ENCODE results near the gene SERTAD4. TPM values are rescaled to one million over a fixed set of nuclear protein-coding genes. Genes with fewer than 3 reads are reported as not detected.
A peak's percentile ranks its signal among the peaks of the same experiment; 100 is the strongest.

Gene SERTAD4
- total RNA-seq, 6 donors from 2014 or later: 2.0 to 11.5 (median 5.5) TPM

GRCh38 chr1:210231846-210232510 lies 618 bp upstream of the SERTAD4 start:
- Histone ChIP-seq H3K4me3 (peak overlapping the region in 3 of 4 donors; percentile 50 to 70 (median 70)), H3K27me3 (peaks cover 0 to 18% (median 0%) of the 10 kb centered on the region in 4 donors), H3K36me3 (no peaks in the 10 kb centered on the region), H3K27ac (peak overlapping the region; percentile 32 to 85 (median 58)), H3K4me1 (peaks cover 12 to 35% (median 25%) of the 10 kb centered on the region in 4 donors), H3K9me3 (no peaks in the 10 kb centered on the region)
- ATAC-seq (ENCODE audit: low FRiP score in 2 of 2): peak in 1 of 2 donors; percentile 16
- DNase-seq: peak in 1 of 2 donors; percentile 20
- 5% methylated on average over 17 to 20 of the region's 20 CpGs for WGBS, 2 donors
- TF ChIP-seq CTCF (IDR thresholded peaks at IDR 0.05): no peak
- TF ChIP-seq EP300 (IDR thresholded peaks at IDR 0.05): no peak
- TF ChIP-seq POLR2A (IDR thresholded peaks at IDR 0.05): no peak
- TF ChIP-seq POLR2AphosphoS5 (IDR thresholded peaks at IDR 0.05): no peak

- peak; percentile 34 to 63 for ATAC-seq (ENCODE audit: low FRiP score in 2 of 2)
- H3K4me3 ChIP-seq: peak overlapping the region; percentile 49 to 70 (median 60)
- no peaks in the 10 kb centered on the region for H3K9me3 ChIP-seq
- peaks cover 14 to 35% (median 25%) of the 10 kb centered on the region in 4 donors for H3K4me1 ChIP-seq
- H3K27me3 ChIP-seq: peaks cover 0 to 18% (median 0%) of the 10 kb centered on the region in 4 donors
- 0 to 2% methylated on average over 6 to 12 of the region's 26 CpGs for WGBS, 2 donors
- no peaks in the 10 kb centered on the region for H3K36me3 ChIP-seq
- peak overlapping the region; percentile 72 to 85 (median 81) for H3K27ac ChIP-seq
- TF ChIP-seq POLR2AphosphoS5 (IDR thresholded peaks at IDR 0.05): no peak
- TF ChIP-seq EP300 (IDR thresholded peaks at IDR 0.05): no peak
- DNase-seq: no peak
Measured at GRCh38 chr1:210233216-210233494, 559 bp downstream of the SERTAD4 start.

DNA sequence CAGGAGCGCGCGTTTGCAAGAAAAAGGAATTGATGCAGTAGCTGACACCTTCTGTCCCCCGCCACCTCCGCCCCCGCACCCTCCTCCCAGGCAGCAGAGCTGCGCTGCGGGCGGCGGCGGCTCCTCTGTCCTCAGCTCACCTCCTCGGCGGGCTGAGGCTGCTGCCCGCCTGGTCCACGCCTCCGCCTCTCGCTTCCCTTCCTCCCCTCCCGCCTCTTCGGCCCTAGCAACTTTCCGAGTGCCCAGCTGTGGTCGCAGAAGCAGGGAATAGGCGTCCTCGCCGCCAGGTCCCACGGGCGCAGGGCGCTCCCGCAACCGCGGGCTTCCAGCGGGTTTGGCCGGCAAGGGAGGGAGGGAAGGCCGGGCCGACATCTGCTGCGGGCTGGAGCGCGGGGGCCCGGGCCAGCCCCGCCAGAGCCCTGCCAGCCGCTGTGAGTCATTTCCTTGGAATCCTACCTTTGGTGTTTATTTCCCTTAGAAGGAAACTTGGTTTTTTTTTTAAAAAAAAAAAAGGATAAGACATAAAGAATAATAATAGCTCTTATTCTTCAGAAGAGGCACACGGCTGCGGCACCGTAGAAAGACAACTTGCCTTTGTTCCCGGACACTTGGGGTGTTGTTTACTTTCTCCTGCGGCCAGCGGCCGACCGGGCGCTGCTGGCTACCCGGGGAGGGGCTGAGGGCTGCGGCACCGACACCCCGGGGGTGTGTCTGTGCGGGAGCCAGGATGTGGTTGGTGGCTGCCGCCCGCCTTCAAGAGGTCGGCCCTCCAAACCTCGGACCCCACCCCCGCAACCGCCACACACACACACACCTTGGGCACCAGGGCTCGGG lies 1.1 kb downstream of the SERTAD4 start:
- WGBS, 2 donors: 1 to 2% methylated on average over 28 to 52 of the region's 61 CpGs
- Histone ChIP-seq H3K27ac (peak overlapping the region; percentile 72 to 85 (median 81)), H3K27me3 (peaks cover 0 to 18% (median 0%) of the 10 kb centered on the region in 4 donors), H3K4me1 (peaks cover 17 to 35% (median 25%) of the 10 kb centered on the region in 4 donors), H3K36me3 (no peaks in the 10 kb centered on the region), H3K4me3 (peak overlapping the region; percentile 49 to 70 (median 60)), H3K9me3 (no peaks in the 10 kb centered on the region)
- TF ChIP-seq POLR2AphosphoS5 (IDR thresholded peaks at IDR 0.05) (peak in 1 of 2 donors; percentile 12), POLR2A (IDR thresholded peaks at IDR 0.05) (peak in 1 of 4 donors; percentile 53), EP300 (IDR thresholded peaks at IDR 0.05) (no peak), CTCF (IDR thresholded peaks at IDR 0.05) (no peak)
- peak; percentile 71 to 88 for DNase-seq
- ATAC-seq (ENCODE audit: low FRiP score in 2 of 2): peak; percentile 71 to 81

DNA sequence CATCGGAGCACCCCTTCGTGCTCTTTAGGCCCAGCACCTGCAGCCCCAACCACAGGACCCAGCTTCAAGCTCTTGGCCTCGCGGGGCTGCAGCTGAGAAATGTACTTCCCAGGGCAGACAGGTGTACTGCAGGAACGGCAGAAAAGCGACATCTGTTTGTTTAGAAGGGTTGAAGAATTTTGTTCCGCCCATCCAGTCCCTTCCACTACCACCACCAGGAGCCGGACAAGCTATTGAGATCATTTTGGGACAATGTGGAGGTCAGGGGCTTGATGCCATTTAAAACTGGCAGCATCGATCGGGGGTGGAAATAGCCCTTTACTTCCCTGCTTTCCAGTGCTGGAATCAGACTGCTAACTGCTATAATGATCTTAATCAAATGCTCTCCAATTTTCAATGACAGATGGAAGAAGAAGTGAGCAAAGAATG lies 1.7 kb downstream of the SERTAD4 start:
- Histone ChIP-seq H3K27me3 (peaks cover 0 to 18% (median 0%) of the 10 kb centered on the region in 4 donors), H3K9me3 (no peaks in the 10 kb centered on the region), H3K36me3 (no peaks in the 10 kb centered on the region), H3K4me1 (peaks cover 17 to 36% (median 29%) of the 10 kb centered on the region in 4 donors), H3K27ac (peak overlapping the region; percentile 72 to 85 (median 81)), H3K4me3 (peak overlapping the region; percentile 49 to 70 (median 60))
- TF ChIP-seq POLR2AphosphoS5 (IDR thresholded peaks at IDR 0.05): no peak
- peak in 1 of 6 experiments; percentile 18 for TF ChIP-seq CTCF (IDR thresholded peaks at IDR 0.05)
- WGBS, 2 donors: 38 to 46% methylated on average over 8 to 10 of the region's 10 CpGs
- ATAC-seq (ENCODE audit: low FRiP score in 2 of 2): no peak
- no peak for DNase-seq

DNA sequence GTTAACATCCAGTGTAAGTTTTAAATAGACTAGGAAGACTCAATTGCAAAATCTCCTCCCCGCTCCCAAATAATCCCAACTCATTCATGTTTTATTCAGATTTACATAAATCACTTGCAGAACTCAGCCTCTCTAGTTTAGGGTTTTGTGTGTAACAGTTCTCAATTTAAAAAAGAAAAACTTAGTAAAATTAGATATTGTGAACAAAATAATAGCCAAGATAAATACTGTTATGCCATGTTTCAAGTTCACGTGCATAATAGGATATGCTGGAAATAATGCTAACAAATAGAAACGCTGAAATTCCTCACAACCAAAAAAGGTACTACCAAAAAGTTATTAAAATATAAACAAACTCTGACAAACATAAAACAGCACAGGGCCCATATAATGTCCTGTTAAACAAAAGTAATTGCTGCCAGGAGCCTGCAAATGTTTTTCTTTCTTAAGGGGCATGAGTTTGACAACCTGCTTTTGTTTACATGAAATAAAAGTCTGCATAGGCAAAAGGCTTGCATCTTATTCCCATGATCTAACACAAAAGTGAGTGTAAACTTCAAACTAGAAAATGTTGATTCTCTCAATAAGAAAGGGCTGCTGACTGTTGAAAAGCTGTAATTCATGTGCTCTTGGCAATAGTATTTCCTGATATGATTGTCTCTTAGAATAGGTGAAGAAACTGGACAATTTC lies 2.9 kb downstream of the SERTAD4 start:
- H3K27ac ChIP-seq: no peak overlapping the region
- TF ChIP-seq CTCF (IDR thresholded peaks at IDR 0.05) (no peak), POLR2A (IDR thresholded peaks at IDR 0.05) (no peak), EP300 (IDR thresholded peaks at IDR 0.05) (no peak), POLR2AphosphoS5 (IDR thresholded peaks at IDR 0.05) (no peak)
- H3K4me1 ChIP-seq: peaks cover 24 to 46% (median 35%) of the 10 kb centered on the region in 4 donors
- no peak overlapping the region for H3K4me3 ChIP-seq
- H3K27me3 ChIP-seq: peaks cover 0 to 18% (median 0%) of the 10 kb centered on the region in 4 donors
- 89 to 98% methylated on average over 3 of the region's 3 CpGs for WGBS, 2 donors
- DNase-seq (no peak), ATAC-seq (ENCODE audit: low FRiP score in 2 of 2) (no peak)
- no peaks in the 10 kb centered on the region for H3K36me3 ChIP-seq
- H3K9me3 ChIP-seq: no peaks in the 10 kb centered on the region
